K562 (cell line): ENCODE data around the gene EPN2. TPM values are rescaled to one million over a fixed set of nuclear protein-coding genes. Genes with fewer than 3 reads are reported as not detected.

Experiments
- ATAC-seq: fragments of 200-7000 bp; cut with Tn5 transposase; 3 replicates; pipeline ENCODE4 v1.9.1; 2020; ENCODE audit warnings: moderate library complexity
- BruUV-seq: library from RNA; stranded (reverse); fragments of 400-500 nt; replicated peaks from 2 replicates; lab custom pipeline; 2021; lab: Mats Ljungman, UMichigan
- CTCF ChIA-PET: fragments of 300-600 bp; formaldehyde crosslinking; extraction: SDS; loops from one replicate; lab custom pipeline; 2021; ENCODE audit warnings: low intra/inter-chr PET ratio; lab: Yijun Ruan, JAX
- POLR2A ChIA-PET: fragments of 300-600, 350-650 bp; sonication (Branson Sonifier 250); formaldehyde crosslinking; extraction: SDS; loops from one replicate; lab custom pipeline; 2021; ENCODE audit warnings: antibody characterized with exemption, inconsistent platforms; lab: Yijun Ruan, JAX
- DNase-seq, 4 experiments: peaks; one replicate each; pipeline versions ENCODE4 v3.0.0 to v3.0.0-alpha.2; 2011 to 2018; ENCODE audit warnings: low spot score in 3 of 4, mixed read lengths in 3 of 4; ENCODE audit errors: extremely low read depth in 1 of 4
- FAIRE-seq: peaks from 2 replicates; lab custom pipeline; 2011; peaks lifted over from hg19 to GRCh38; lab: Jason Lieb, UNC
- H2AFZ ChIP-seq: 2 replicates; pipeline ENCODE4 v1.6.0; 2011; ENCODE audit warnings: low read depth, low read length, control low read depth, inconsistent platforms
- H3K27ac ChIP-seq: fragments of 200-600 bp; 3 replicates; pipeline ENCODE4 v1.8.0; 2011; ENCODE audit warnings: low read depth, mild to moderate bottlenecking, control low read depth, inconsistent platforms, low read length, moderate library complexity, mixed read lengths; ENCODE audit errors: extremely low read depth
- H3K27me3 ChIP-seq, 2 experiments: fragments of 300-600 bp in 1 of 2; 2 replicates in 1 of 2; 3 replicates in 1 of 2; pipeline versions ENCODE4 v1.6.0 to v1.8.0; 2011; ENCODE audit warnings: inconsistent platforms in 2 of 2, low read length in 2 of 2, mild to moderate bottlenecking in 1 of 2, mixed read lengths in 1 of 2, moderate library complexity in 1 of 2; ENCODE audit not compliant: control insufficient read depth in 2 of 2, insufficient read depth in 2 of 2
- H3K36me3 ChIP-seq: fragments of 300-600 bp; 3 replicates; pipeline ENCODE4 v1.8.0; 2011; ENCODE audit warnings: mild to moderate bottlenecking, low read length, inconsistent platforms; ENCODE audit not compliant: control insufficient read depth, insufficient read depth
- H3K4me1 ChIP-seq, 2 experiments: fragments of 200-600 bp in 1 of 2; replicated peaks in 1 of 2; 2 replicates in 1 of 2; 3 replicates in 1 of 2; pipeline versions ENCODE4 v1.5.1 to v1.8.0; 2011; ENCODE audit warnings: inconsistent platforms in 2 of 2, low read length in 2 of 2, mild to moderate bottlenecking in 1 of 2, mixed read lengths in 1 of 2, moderate library complexity in 1 of 2; ENCODE audit not compliant: control insufficient read depth in 2 of 2, insufficient read depth in 2 of 2
- H3K4me2 ChIP-seq: 2 replicates; pipeline ENCODE4 v1.6.1; 2011; ENCODE audit warnings: low read length, control low read depth, inconsistent platforms, mixed read lengths; ENCODE audit not compliant: insufficient read depth
- H3K4me3 ChIP-seq: fragments of 200-600 bp; sonication (generic), shearing (Covaris generic); 2 replicates; pipeline ENCODE4 v1.5.1; 2016; ENCODE audit warnings: control low read depth, inconsistent platforms
- H3K79me2 ChIP-seq: fragments of 200-600 bp; 3 replicates; pipeline ENCODE4 v1.8.0; 2011; ENCODE audit warnings: low read length, inconsistent platforms; ENCODE audit not compliant: control insufficient read depth, insufficient read depth
- H3K9ac ChIP-seq, 2 experiments: 2 replicates each; pipeline versions ENCODE4 v1.6.0 to v1.6.1; 2011; ENCODE audit warnings: low read depth in 2 of 2, low read length in 2 of 2, control low read depth in 1 of 2, inconsistent platforms in 1 of 2, mild to moderate bottlenecking in 1 of 2, mixed read lengths in 1 of 2; ENCODE audit not compliant: insufficient read depth in 1 of 2
- H3K9me1 ChIP-seq: one replicate; pipeline ENCODE4 v1.6.0; 2011; ENCODE audit warnings: inconsistent platforms, mild to moderate bottlenecking, low read length, moderate library complexity; ENCODE audit not compliant: control insufficient read depth, insufficient read depth
- H3K9me3 ChIP-seq: replicated peaks from 2 replicates; pipeline ENCODE4 v1.5.1; 2011; ENCODE audit warnings: low read depth, low read length, inconsistent platforms; ENCODE audit not compliant: control insufficient read depth, insufficient read depth
- H4K20me1 ChIP-seq: replicated peaks from 2 replicates; pipeline ENCODE4 v1.6.1; 2011; ENCODE audit warnings: low read length, inconsistent platforms, mixed read lengths; ENCODE audit not compliant: control insufficient read depth, insufficient read depth
- BHLHE40 ChIP-seq: IDR thresholded peaks from 2 replicates; pipeline ENCODE4 v1.6.1; 2011; ENCODE audit warnings: low read length, improper control_type of control experiment
- CEBPG ChIP-seq, 3 experiments: fragments of 200-800 bp in 1 of 3; sonication (Bioruptor generic) in 1 of 3; sonication (generic) in 1 of 3; formaldehyde crosslinking in 1 of 3; IDR thresholded peaks in 2 of 3; conservative IDR thresholded peaks in 1 of 3; 2 replicates each; pipeline versions ENCODE4 v1.6.1 to v1.8.0; 2016 to 2022; ENCODE audit warnings: missing compliant biosample characterization in 2 of 3, missing genetic modification characterization in 2 of 3, mild to moderate bottlenecking in 1 of 3, missing genetic modification reagents in 1 of 3
- IRF2 ChIP-seq: sonication (generic); formaldehyde crosslinking; IDR thresholded peaks from 2 replicates; pipeline ENCODE4 v1.8.1; 2022; ENCODE audit warnings: mild to moderate bottlenecking, missing genetic modification reagents
- POLR2G ChIP-seq: fragments of 200-400 bp; formaldehyde crosslinking; IDR thresholded peaks from 2 replicates; pipeline ENCODE4 v1.6.1; 2017; ENCODE audit warnings: low read depth, mild to moderate bottlenecking, antibody characterized with exemption, low read length, moderate library complexity
- SP2 ChIP-seq: IDR thresholded peaks from 2 replicates; pipeline ENCODE4 v1.6.1; 2011; ENCODE audit warnings: mild to moderate bottlenecking, low read depth, low read length, moderate library complexity; ENCODE audit not compliant: poor library complexity, severe bottlenecking; ENCODE audit errors: extremely low read depth
- WGBS: fragments of 100-300 bp; shearing (Covaris generic); methylation state at CpG from one replicate; pipeline ENCODE4 v1.1.6; 2016; ENCODE audit warnings: low coverage, mixed read lengths; ENCODE audit not compliant: insufficient coverage; ENCODE audit errors: missing lambda C conversion rate; 5-methylcytosine and 5-hydroxymethylcytosine counted together
- in situ Hi-C: fragments of 300-500 bp; cut with MboI; formaldehyde crosslinking; loops from 4 replicates; pipeline ENCODE4 v1.15.0; 2018; ENCODE audit warnings: inconsistent platforms, mixed read lengths
- intact Hi-C: fragments of 100-400 bp; cut with micrococcal nuclease; formaldehyde crosslinking; loops from 2 replicates; pipeline ENCODE4 v1.14.2; 2022
- polyA plus RNA-seq, 8 experiments: library from polyadenylated mRNA; depleted of rRNA in 4 of 8; stranded (reverse) in 5 of 8; unstranded in 3 of 8; fragments of >200 nt; fragmentation: Nextera tagmentation in 2 of 8; fragmentation: Illumina TruSeq in 1 of 8; extraction: Ambion mirVana in 2 of 8; extraction: Trizol in 1 of 8; gene quantifications; 2 replicates each; pipeline versions ENCODE4 v1.2.1 to v1.2.3, GENCODE V29; 2011 to 2014; ENCODE audit warnings: inconsistent platforms in 1 of 8, missing spikeins in 1 of 8
- total RNA-seq, 7 experiments: library from RNA; depleted of rRNA in 6 of 7; stranded (reverse); fragments of >200 nt in 6 of 7; fragmentation: Illumina TruSeq in 2 of 7; extraction: Trizol in 2 of 7; gene quantifications; 2 replicates each; pipeline versions ENCODE4 v1.2.1 to v1.2.3, GENCODE V29; 2011 to 2021; ENCODE audit warnings: low replicate concordance in 1 of 7
- TF ChIP-seq, protein P1 (sequence below): IDR thresholded peaks from 2 replicates; pipeline ENCODE4 v1.6.1; 2011; ENCODE audit not compliant: insufficient read length; ENCODE audit errors: extremely low read depth
- TF ChIP-seq, protein P2 (sequence below): sonication (generic); formaldehyde crosslinking; IDR thresholded peaks from 2 replicates; pipeline ENCODE4 v1.8.0; 2022; ENCODE audit warnings: mild to moderate bottlenecking, missing genetic modification reagents
- TF ChIP-seq, protein P3 (sequence below): fragments of 450-650 bp; IDR thresholded peaks from 2 replicates; pipeline ENCODE4 v1.6.1; 2016; ENCODE audit warnings: low read depth, mild to moderate bottlenecking, moderate library complexity
- TF ChIP-seq, protein P4 (sequence below), 2 experiments: fragments of 450-650 bp; formaldehyde crosslinking in 1 of 2; IDR thresholded peaks; 2 replicates each; pipeline versions ENCODE4 v1.4.0 to v1.6.1; 2014 to 2020; ENCODE audit warnings: mild to moderate bottlenecking in 2 of 2, borderline replicate concordance in 1 of 2, low read depth in 1 of 2

Gene EPN2
- total and polyA plus RNA-seq, 9 of the 15 experiments (the other 6 are each of a cell fraction or from before 2014, with no cell fraction given): 1.0 to 12.9 (median 8.9) TPM

DNA sequence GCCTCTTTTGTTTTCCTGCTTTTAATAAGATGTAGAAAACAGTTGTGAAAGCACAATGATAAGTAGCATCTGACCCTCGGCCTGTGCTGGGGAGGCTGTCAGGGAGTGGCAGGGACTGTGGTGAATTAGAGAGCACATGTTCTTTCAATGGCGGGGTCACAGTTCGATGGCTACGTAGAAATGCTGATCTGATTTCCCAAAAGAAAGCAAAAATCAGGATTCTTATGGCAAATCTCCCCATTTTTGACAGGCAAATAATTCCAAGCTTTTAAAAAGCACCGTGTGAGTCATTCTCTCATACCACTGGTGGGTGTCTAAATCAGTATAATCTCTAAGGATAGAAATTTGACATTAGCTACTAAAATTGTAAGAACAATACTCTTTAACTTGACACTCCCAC, 137.0 kb downstream of the EPN2 start:
- DNase-seq (no peak), FAIRE-seq (no peak)
- no TSS peak for BruUV-seq

More for the DNA sequence above, 137.0 kb downstream of the EPN2 start:
- ChIA-PET CTCF (no interaction called here), POLR2A (interaction anchor here (0.9 kb wide), 1 partner anchor 10 kb away, joined by 5 read pairs; no protein-coding TSS in a partner anchor)
- peaks cover 6% of the 10 kb centered on the region; the same call in 2 of the 3 replicates for H3K79me2 ChIP-seq
- no peak for TF ChIP-seq POLR2G
- TF ChIP-seq, protein P1, sequence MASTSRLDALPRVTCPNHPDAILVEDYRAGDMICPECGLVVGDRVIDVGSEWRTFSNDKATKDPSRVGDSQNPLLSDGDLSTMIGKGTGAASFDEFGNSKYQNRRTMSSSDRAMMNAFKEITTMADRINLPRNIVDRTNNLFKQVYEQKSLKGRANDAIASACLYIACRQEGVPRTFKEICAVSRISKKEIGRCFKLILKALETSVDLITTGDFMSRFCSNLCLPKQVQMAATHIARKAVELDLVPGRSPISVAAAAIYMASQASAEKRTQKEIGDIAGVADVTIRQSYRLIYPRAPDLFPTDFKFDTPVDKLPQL: no peak
- TF ChIP-seq SP2: no peak
- no peak for TF ChIP-seq IRF2 (CRISPR knock-in tag)
- TF ChIP-seq, protein P2, sequence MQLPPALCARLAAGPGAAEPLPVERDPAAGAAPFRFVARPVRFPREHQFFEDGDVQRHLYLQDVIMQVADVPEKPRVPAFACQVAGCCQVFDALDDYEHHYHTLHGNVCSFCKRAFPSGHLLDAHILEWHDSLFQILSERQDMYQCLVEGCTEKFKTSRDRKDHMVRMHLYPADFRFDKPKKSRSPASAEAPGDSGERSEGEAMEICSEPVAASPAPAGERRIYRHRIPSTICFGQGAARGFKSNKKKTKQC (CRISPR knock-in tag): no peak
- TF ChIP-seq, protein P3, sequence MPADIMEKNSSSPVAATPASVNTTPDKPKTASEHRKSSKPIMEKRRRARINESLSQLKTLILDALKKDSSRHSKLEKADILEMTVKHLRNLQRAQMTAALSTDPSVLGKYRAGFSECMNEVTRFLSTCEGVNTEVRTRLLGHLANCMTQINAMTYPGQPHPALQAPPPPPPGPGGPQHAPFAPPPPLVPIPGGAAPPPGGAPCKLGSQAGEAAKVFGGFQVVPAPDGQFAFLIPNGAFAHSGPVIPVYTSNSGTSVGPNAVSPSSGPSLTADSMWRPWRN: no peak
- no peak for TF ChIP-seq CEBPG (CRISPR knock-in tag; IDR thresholded peaks at IDR 0.05)
- TF ChIP-seq CEBPG (tag; conservative IDR thresholded peaks at IDR 0.05 in 1 of 2, IDR thresholded peaks at IDR 0.05 in 1 of 2): no peak
- TF ChIP-seq, protein P4, sequence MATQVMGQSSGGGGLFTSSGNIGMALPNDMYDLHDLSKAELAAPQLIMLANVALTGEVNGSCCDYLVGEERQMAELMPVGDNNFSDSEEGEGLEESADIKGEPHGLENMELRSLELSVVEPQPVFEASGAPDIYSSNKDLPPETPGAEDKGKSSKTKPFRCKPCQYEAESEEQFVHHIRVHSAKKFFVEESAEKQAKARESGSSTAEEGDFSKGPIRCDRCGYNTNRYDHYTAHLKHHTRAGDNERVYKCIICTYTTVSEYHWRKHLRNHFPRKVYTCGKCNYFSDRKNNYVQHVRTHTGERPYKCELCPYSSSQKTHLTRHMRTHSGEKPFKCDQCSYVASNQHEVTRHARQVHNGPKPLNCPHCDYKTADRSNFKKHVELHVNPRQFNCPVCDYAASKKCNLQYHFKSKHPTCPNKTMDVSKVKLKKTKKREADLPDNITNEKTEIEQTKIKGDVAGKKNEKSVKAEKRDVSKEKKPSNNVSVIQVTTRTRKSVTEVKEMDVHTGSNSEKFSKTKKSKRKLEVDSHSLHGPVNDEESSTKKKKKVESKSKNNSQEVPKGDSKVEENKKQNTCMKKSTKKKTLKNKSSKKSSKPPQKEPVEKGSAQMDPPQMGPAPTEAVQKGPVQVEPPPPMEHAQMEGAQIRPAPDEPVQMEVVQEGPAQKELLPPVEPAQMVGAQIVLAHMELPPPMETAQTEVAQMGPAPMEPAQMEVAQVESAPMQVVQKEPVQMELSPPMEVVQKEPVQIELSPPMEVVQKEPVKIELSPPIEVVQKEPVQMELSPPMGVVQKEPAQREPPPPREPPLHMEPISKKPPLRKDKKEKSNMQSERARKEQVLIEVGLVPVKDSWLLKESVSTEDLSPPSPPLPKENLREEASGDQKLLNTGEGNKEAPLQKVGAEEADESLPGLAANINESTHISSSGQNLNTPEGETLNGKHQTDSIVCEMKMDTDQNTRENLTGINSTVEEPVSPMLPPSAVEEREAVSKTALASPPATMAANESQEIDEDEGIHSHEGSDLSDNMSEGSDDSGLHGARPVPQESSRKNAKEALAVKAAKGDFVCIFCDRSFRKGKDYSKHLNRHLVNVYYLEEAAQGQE (IDR thresholded peaks at IDR 0.05; ENCODE audit: borderline replicate concordance): no peak
- TF ChIP-seq, protein P4 (CRISPR knock-in tag; IDR thresholded peaks at IDR 0.05; ENCODE audit: low read depth): no peak
- no peak for TF ChIP-seq BHLHE40
- no peaks in the 10 kb centered on the region for H3K36me3 ChIP-seq
- no peaks in the 10 kb centered on the region for H3K9me3 ChIP-seq
- no peaks in the 10 kb centered on the region for H4K20me1 ChIP-seq
- no peak overlapping the region for H3K27ac ChIP-seq
- no peak overlapping the region for H3K4me3 ChIP-seq
- no peak overlapping the region for H2AFZ ChIP-seq
- H3K4me1 ChIP-seq: peaks cover 0 to 14% of the 10 kb centered on the region in 2 experiments; a peak in 3 of 5 replicates
- intact Hi-C loops (no loop called here), in situ Hi-C loops (no loop called here)
- no peaks in the 10 kb centered on the region; a peak in 1 of 5 replicates for H3K27me3 ChIP-seq
- no peak overlapping the region for H3K9ac ChIP-seq
- WGBS: 57% methylated on average over 5 of the region's 5 CpGs
- no peak for ATAC-seq
- no peaks in the 10 kb centered on the region for H3K9me1 ChIP-seq
- H3K4me2 ChIP-seq: no peak overlapping the region
